ENCODE measurements around the gene STON2. TPM values are rescaled to one million over a fixed set of nuclear protein-coding genes. Genes with fewer than 3 reads are reported as not detected.

The STON2 gene
- total RNA-seq, 1 donor, result 3.3 TPM

GRCh38 chr14:81350344-81351130 is 49.6 kb downstream of the STON2 start:
- no peak for TF ChIP-seq CTCF (IDR thresholded peaks at IDR 0.05; ENCODE audit: insufficient read depth, low read length)
- DNase-seq (ENCODE audit: low read depth), result peak; percentile 17
- no peak overlapping the region for H3K4me3 ChIP-seq (ENCODE audit: low read depth, low read length)

GRCh38 chr14:81348061-81348460 is 52.1 kb downstream of the STON2 start:
- no peak for TF ChIP-seq CTCF (IDR thresholded peaks at IDR 0.05; ENCODE audit: insufficient read depth, low read length)
- DNase-seq (ENCODE audit: low read depth), result no peak
- H3K4me3 ChIP-seq (ENCODE audit: low read depth, low read length), result no peak overlapping the region

GRCh38 chr14:81345781-81346180 is 54.3 kb downstream of the STON2 start:
- no peak for DNase-seq (ENCODE audit: low read depth)
- no peak for TF ChIP-seq CTCF (IDR thresholded peaks at IDR 0.05; ENCODE audit: insufficient read depth, low read length)
- H3K4me3 ChIP-seq (ENCODE audit: low read depth, low read length), result no peak overlapping the region

GRCh38 chr14:81344481-81345160 is 55.5 kb downstream of the STON2 start:
- TF ChIP-seq CTCF (IDR thresholded peaks at IDR 0.05; ENCODE audit: insufficient read depth, low read length), result no peak
- DNase-seq (ENCODE audit: low read depth), result no peak
- H3K4me3 ChIP-seq (ENCODE audit: low read depth, low read length), result no peak overlapping the region

- no peak for TF ChIP-seq CTCF (IDR thresholded peaks at IDR 0.05; ENCODE audit: insufficient read depth, low read length)
- DNase-seq (ENCODE audit: low read depth), result no peak
- H3K4me3 ChIP-seq (ENCODE audit: low read depth, low read length), result no peak overlapping the region
Measured at GRCh38 chr14:81343701-81344100, 56.4 kb downstream of the STON2 start.

- TF ChIP-seq CTCF (IDR thresholded peaks at IDR 0.05; ENCODE audit: insufficient read depth, low read length), result no peak
- no peak for DNase-seq (ENCODE audit: low read depth)
- H3K4me3 ChIP-seq (ENCODE audit: low read depth, low read length), result no peak overlapping the region
Measured at GRCh38 chr14:81342850-81343580, 57.1 kb downstream of the STON2 start.

Measured in fibroblast of the aortic adventitia (primary cell).